ENCODE results near the gene THAP9. TPM values are rescaled to one million over a fixed set of nuclear protein-coding genes. Genes with fewer than 3 reads are reported as not detected.
"Not testable (repeated sequence)": the region's sequence is repeated elsewhere in the genome, so short reads cannot be mapped to it uniquely, and the experiment has no call there.

THAP9 gene
- total and polyA plus RNA-seq, 2 experiments from 2014 or later = 4.4 to 23.8 TPM

DNA sequence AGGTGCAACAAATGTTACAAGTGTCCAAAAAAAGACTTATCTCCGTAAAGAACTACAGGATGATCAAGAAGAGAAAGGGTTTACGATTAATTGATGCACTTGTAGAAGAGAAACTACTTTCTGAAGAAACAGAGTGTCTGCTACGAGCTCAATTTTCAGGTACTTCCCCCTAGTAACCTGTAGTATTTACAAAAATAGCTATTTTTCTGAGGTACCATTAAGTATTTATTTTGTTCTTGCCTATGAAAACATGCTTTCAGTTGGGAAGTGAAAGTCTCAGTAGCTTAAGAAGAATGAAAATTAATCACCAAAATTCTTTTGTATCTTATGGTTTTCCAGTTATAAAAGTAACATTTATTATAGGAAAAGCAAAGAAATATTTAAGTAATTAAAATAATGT is 5.9 kb downstream of the THAP9 start:
- TF ChIP-seq, protein P1, sequence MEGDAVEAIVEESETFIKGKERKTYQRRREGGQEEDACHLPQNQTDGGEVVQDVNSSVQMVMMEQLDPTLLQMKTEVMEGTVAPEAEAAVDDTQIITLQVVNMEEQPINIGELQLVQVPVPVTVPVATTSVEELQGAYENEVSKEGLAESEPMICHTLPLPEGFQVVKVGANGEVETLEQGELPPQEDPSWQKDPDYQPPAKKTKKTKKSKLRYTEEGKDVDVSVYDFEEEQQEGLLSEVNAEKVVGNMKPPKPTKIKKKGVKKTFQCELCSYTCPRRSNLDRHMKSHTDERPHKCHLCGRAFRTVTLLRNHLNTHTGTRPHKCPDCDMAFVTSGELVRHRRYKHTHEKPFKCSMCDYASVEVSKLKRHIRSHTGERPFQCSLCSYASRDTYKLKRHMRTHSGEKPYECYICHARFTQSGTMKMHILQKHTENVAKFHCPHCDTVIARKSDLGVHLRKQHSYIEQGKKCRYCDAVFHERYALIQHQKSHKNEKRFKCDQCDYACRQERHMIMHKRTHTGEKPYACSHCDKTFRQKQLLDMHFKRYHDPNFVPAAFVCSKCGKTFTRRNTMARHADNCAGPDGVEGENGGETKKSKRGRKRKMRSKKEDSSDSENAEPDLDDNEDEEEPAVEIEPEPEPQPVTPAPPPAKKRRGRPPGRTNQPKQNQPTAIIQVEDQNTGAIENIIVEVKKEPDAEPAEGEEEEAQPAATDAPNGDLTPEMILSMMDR (IDR thresholded peaks at IDR 0.05; ENCODE audit: low read depth, low read length) = no peak

DNA sequence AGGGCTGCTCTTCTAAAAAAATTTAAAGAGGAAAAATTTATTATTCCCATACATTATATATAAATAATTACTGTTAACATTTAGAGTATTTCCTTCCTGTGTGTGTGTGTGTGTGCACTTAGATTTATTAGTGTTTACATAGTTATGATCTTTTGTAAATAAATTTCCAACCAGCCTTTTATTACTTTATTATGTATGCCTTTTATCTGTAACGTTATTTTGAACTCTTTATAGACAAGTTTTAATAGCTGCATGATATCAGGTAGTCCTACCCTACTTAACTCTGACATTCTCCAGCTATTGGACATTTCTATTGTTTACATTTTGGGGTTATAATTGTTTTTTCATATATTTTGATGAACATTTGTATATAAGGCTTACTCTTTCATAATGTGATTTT is 8.8 kb downstream of the THAP9 start:
- H3K4me1 ChIP-seq (ENCODE audit: low read depth) = no peaks in the 10 kb centered on the region
- no peaks in the 10 kb centered on the region for H3K9me3 ChIP-seq (ENCODE audit: low read depth)
- DNase-seq (ENCODE audit: low read depth in 1 of 2, low spot score in 1 of 2) = no peak
- H3K36me3 ChIP-seq = peaks cover 33% of the 10 kb centered on the region
- TF ChIP-seq, protein P1 (IDR thresholded peaks at IDR 0.05; ENCODE audit: low read depth, low read length) = no peak
- H3K4me3 ChIP-seq = no peak overlapping the region
- no peaks in the 10 kb centered on the region for H3K27me3 ChIP-seq
- no peak overlapping the region for H3K27ac ChIP-seq

More for the DNA sequence above, 5.9 kb downstream of the THAP9 start:
- H3K36me3 ChIP-seq = peaks cover 26% of the 10 kb centered on the region
- H3K4me3 ChIP-seq = no peak overlapping the region
- no peak for DNase-seq (ENCODE audit: low read depth in 1 of 2, low spot score in 1 of 2)
- no peaks in the 10 kb centered on the region for H3K4me1 ChIP-seq (ENCODE audit: low read depth)
- H3K9me3 ChIP-seq (ENCODE audit: low read depth) = no peaks in the 10 kb centered on the region
- no peak overlapping the region for H3K27ac ChIP-seq
- no peaks in the 10 kb centered on the region for H3K27me3 ChIP-seq

DNA sequence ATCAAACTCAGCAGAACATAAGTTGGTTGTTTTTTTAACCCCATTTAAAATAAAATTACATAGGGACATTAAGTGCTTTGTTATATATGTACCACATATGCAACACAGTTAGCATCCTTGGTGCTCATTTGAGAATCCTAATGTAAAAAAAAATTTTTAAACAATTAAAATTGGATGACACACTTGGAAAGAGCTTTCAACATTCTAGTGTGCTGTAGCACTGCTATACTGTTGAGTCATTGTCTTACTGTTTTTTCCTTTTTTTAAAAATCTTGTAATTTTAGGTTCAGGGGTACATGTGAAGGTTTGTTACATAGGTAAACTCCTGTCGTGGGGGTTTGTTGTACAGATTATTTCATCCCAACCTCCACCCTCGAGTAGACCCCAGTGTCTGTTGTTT is 12.8 kb downstream of the THAP9 start:
- Histone ChIP-seq H3K27ac (no peak overlapping the region), H3K27me3 (no peaks in the 10 kb centered on the region), H3K9me3 (ENCODE audit: low read depth) (no peaks in the 10 kb centered on the region), H3K36me3 (peaks cover 24% of the 10 kb centered on the region), H3K4me3 (no peak overlapping the region), H3K4me1 (ENCODE audit: low read depth) (no peaks in the 10 kb centered on the region)
- TF ChIP-seq, protein P1 (IDR thresholded peaks at IDR 0.05; ENCODE audit: low read depth, low read length) = no peak
- no peak for DNase-seq (ENCODE audit: low read depth in 1 of 2, low spot score in 1 of 2)

DNA sequence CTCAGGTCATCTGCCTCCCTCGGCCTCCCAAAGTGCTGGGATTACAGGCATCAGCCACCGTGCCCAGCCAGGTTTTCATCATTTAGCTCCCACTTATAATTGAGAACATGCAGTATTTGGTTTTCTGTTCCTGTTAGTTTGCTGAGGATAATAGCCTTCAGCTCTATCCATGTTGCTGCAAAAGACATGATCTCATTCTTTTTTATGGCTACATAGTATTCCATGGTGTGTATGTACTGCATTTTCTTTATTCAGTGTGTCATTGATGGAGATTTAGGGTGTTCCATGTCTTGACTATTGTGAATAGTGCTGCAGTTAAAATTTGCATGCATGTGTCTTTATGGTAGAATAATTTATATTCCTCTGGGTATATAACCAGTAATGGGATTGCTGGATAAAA is 13.4 kb downstream of the THAP9 start:
- not testable (repeated sequence) for H3K27ac ChIP-seq; H3K4me3 ChIP-seq; H3K4me1 ChIP-seq (ENCODE audit: low read depth); DNase-seq (ENCODE audit: low read depth in 1 of 2, low spot score in 1 of 2); H3K9me3 ChIP-seq (ENCODE audit: low read depth); H3K27me3 ChIP-seq
- peaks cover 23% of the 10 kb centered on the region for H3K36me3 ChIP-seq

DNA sequence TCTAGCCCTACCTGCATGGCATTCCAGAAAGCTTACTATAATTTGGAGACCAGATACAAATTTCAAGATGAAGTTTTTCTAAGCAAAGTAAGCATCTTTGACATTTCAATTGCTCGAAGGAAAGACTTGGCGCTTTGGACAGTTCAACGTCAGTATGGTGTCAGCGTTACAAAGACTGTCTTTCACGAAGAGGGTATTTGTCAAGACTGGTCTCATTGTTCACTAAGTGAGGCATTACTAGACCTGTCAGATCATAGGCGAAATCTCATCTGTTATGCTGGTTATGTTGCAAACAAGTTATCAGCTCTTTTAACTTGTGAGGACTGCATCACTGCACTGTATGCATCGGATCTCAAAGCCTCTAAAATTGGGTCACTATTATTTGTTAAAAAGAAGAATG is 17.6 kb downstream of the THAP9 start:
- TF ChIP-seq, protein P1 (IDR thresholded peaks at IDR 0.05; ENCODE audit: low read depth, low read length) = no peak
- Histone ChIP-seq H3K36me3 (peaks cover 9% of the 10 kb centered on the region), H3K27ac (no peak overlapping the region), H3K4me3 (no peak overlapping the region), H3K27me3 (no peaks in the 10 kb centered on the region), H3K9me3 (ENCODE audit: low read depth) (no peaks in the 10 kb centered on the region), H3K4me1 (ENCODE audit: low read depth) (no peaks in the 10 kb centered on the region)
- no peak for DNase-seq (ENCODE audit: low read depth in 1 of 2, low spot score in 1 of 2)

DNA sequence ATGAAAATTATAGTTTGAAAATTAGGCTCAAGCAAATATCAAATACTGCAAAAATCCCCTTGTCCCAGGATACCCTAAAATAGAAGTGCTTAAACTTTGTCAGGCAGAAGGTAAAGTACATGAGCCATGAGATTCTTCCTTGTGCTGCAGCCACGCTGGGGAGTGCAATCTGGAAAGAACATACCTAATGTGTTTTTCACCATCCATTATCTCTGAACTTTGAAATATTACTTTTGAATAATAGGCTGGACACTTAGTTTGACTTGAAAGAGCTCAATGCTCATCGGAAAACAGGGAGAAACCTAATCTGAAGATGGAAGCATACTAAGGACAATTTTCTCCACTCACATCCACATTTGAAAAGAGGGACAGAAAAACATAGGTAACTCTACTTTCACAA is 18.9 kb downstream of the THAP9 start:
- H3K36me3 ChIP-seq = peaks cover 9% of the 10 kb centered on the region
- TF ChIP-seq, protein P1 (IDR thresholded peaks at IDR 0.05; ENCODE audit: low read depth, low read length) = no peak
- no peak for DNase-seq (ENCODE audit: low read depth in 1 of 2, low spot score in 1 of 2)
- no peaks in the 10 kb centered on the region for H3K4me1 ChIP-seq (ENCODE audit: low read depth)
- no peaks in the 10 kb centered on the region for H3K27me3 ChIP-seq
- H3K27ac ChIP-seq = peak overlapping the region; percentile 26
- H3K9me3 ChIP-seq (ENCODE audit: low read depth) = no peaks in the 10 kb centered on the region
- H3K4me3 ChIP-seq = no peak overlapping the region
